Stimulated activated CD8-positive, alpha-beta memory T cell treated with anti-CD3 and anti-CD28 coated beads, Interleukin-2, amount 100 ng/mL, for 48 hours (primary cell): Measurements from ENCODE around the gene MEIOC.

Experiments
- DNase-seq, 2 donors: peaks; one replicate each; pipeline ENCODE4 v3.0.0-alpha.2; 2020; ENCODE audit warnings: low read depth in 2 of 2

MEIOC gene

GRCh38 chr17:44708401-44709263 lies 52.4 kb downstream of the MEIOC start, which contains the start of gene DBF4B:
Gene DBF4B (plus strand): TSS chr17:44708665. CDS start chr17:44708821, 156 bp downstream.
- peak; percentile 61 to 72 for DNase-seq

- DNase-seq, result no peak
Observed at GRCh38 chr17:44719444-44719843, 63.2 kb downstream of the MEIOC start.

- DNase-seq, result no peak
Observed at GRCh38 chr17:44722254-44722653, 66.0 kb downstream of the MEIOC start.
